Lower leg skin (tissue), 3 donors: Measurements from ENCODE around the gene PLEKHA1.

ENCODE experiments used
- CTCF ChIP-seq, 3 donors: fragments of 450-650 bp; IDR thresholded peaks; one replicate each; pipeline ENCODE4 v1.5.1; 2016; ENCODE audit warnings: antibody characterized with exemption in 3 of 3, mild to moderate bottlenecking in 3 of 3, moderate library complexity in 2 of 3
- POLR2A ChIP-seq, 2 donors: fragments of 450-650 bp; IDR thresholded peaks; one replicate each; pipeline ENCODE4 v1.6.1; 2016 to 2017; ENCODE audit warnings: antibody characterized with exemption in 2 of 2, mild to moderate bottlenecking in 1 of 2, moderate library complexity in 1 of 2

GRCh38 chr10:122441961-122442360 is 67.5 kb downstream of the PLEKHA1 start:
- TF ChIP-seq CTCF (IDR thresholded peaks at IDR 0.05) (no peak), POLR2A (IDR thresholded peaks at IDR 0.05) (no peak)
